Measurements from ENCODE around the gene PCSK4. TPM values are rescaled to one million over a fixed set of nuclear protein-coding genes. Genes with fewer than 3 reads are reported as not detected.
"Not testable (repeated sequence)": the region's sequence is repeated elsewhere in the genome, so short reads cannot be mapped to it uniquely, and the experiment has no call there.

PCSK4 gene
- total RNA-seq, 1 experiment from 2014 or later, result 0.96 TPM

DNA sequence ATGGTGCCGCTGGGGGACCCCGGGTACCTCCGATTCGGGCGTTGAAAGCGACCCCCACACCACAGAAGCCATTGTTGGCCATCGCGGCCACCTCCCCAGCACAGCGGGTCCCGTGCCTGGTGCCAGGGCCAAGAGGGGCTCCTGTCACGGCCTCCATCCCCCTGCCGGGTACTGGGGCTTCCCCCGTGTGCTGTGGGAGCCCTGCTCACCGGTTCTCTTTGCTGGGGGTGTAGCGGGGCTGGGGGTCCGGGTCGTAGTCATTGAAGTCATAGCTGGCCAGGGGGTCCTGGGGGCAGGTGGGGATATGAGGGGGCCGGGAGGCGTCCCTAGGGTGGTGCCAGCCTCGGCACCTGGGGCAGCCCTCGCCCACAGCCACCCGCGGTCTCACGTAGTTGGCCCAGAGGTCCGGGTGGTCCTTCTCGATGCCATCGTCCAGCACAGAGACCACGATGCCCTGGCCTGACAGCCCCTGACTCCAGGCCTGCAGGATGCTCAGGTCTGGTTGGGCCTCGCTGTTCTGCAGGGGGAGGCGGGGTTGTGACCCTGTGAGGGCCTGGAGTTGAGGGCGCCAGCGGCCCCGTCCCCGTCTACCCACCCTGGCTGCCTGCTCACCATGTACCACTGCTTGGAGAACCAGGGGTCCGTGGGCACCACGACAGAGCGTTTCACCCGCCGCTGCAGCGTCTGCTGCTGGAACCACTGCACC, 2.4 kb downstream of the PCSK4 start:
- no peak for DNase-seq (ENCODE audit: low read depth)

DNA sequence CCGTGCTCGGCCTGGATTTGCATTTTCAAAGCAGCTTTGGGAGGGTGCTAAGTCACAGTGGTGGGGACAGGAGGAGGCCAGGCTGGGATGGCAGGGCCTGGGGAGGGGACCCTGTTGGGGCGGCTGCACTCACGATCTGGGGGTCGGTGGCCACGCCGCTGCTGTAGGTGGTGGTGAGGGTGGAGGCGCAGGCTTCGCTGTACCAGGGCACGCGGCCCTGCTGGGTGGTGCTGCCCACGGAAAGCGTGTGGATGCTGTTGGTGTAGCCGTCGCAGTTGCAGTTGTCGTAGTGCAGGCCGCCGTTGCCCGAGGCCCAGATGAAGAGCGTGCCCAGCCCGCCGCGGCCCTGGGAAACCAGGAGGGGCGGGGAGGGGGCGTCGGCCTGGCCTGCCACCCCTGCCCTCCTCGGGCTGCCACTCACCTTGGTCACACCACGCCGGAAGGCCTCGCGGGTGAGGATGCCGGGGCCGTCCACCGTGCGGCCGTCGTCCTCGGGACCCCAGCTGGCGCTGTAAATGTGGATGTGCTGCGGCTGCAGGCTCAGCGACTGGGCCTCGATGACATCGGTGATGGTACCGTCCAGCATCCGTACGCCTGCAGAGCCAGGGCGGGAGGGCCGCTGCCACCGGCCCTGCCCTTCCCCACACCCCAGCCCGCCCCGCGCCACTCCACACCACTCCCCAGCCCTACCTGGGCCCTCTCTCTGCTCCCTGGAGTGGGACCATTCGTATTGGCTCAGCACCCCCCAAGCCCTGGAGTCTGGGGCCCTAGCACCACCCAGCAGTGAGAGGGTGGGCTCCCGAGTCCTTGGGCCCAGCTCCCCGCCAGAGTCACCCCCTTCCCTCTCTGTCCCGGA, 3.2 kb downstream of the PCSK4 start:
- no peak for DNase-seq (ENCODE audit: low read depth)

DNA sequence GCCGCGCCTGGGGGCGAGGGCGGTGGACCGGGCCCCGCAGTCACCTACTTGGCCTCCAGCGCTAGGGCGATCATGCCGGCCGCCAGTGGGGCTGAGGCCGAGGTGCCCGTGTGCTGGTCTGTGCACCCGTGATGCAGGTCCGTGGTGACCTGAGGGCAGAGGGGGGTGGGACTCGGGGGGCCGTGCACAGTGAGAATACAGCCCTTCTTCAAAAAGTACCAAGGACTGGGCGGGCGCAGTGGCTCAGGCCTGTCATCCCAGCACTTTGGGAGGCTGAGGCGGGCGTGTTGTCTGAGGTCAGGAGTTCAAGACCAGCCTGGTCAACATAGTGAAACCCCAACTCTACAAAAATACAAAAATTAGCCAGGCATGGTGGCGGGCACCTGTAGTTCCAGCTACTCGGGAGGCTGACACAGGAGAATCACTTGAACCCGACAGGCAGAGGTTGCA, 6.1 kb downstream of the PCSK4 start:
- DNase-seq (ENCODE audit: low read depth), result no peak

DNA sequence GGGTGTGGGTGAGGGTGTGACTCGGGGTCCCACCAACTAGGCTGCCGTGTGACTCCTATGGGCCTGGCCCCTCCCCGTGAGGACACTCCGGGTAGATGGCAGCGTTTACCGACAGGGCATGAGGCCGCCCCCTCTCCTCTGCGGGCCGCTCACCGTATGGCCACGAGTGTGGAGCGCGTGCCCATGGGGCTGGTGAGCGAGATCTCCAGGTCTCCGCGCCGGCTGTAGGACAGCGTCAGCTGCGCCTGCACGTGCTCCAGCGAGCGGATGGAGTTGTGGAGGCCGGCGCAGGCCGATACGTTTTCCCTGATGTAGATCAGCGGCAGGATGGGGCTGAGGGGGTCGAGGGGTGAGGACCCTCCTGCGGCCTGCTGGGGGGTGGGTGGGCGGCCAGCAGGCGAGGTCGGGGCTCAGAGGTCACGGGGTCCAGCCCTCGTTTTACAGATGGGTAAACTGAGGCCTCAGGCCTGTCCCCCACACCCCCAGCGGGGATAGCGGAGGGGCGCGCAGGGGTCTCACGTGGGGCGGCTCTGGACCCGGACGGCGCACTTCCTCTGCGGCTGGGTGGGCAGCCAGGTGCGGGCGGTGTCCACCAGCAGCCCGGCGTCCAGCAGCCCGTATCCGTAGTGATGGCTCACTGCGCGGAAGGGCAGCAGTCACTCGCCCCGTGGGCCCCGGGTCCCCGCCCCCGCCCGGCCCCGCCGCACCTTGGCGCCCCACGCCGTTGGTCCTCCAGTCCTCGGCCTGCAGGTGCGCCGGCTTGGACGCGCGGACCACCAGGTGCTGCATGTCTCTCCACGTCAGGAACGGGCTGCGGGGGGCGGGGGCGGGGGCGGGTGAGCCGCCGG, 6.8 kb downstream of the PCSK4 start:
- DNase-seq (ENCODE audit: low read depth), result no peak

DNA sequence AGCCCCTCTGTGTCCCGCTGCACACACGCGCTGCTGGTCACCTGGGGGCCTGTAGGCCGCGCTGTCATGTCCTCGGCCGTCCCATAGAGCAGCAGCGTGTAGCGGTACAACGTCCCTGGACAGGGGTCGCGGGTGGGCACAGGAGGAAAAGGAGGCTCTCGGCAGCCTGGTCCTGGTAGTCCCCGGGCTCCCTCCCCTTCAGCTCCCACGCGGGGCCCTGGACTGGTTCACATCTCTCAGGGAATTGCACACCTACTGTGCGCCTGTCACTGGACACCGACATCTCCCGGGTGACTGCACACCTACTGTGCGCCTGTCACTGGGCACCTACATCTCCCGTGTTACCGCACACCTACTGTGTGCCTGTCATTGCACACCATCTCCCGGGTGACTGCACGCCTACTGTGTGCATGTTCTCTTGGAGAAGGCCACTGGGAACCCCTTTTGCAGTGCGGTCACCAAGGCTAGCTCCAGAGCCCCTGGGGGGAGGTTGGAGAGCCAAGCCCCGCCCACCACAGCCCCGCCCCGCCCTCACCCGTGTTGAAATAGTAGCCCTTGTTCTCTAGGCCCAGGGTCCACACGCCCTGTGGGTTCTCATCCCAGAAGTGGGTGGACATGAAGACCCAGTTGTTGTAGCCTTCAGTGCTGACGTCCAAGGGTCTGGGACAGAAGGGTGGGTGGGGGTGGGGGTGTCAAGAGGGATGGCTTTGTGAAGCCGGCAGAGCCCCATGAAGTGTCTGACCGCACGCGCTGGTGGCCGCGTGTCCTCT, 7.6 kb downstream of the PCSK4 start:
- DNase-seq (ENCODE audit: low read depth), result no peak

DNA sequence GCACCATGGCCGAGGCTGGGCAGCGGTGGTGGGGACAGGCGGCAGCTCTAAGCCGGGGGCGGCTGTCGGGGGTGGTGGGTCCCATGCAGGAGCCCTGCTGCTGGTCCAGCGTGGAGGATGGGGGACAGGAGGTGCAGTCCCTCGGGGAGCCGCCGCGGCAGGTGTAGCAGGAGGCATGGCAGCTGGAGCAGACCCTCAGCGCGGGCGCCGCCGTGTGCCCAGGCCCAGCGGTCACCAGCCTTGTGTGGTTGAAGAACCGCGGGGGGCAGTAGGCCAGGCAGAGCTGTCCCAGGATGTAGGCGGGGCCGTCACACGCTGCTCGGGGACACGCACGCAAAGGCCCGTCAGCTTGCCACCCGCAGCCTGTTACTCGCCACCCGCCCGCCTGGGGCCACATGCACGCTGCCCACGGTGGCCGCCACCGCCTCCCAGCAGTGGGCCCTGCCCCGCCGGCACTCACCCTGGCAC, 8.2 kb downstream of the PCSK4 start:
- DNase-seq (ENCODE audit: low read depth), result no peak

DNA sequence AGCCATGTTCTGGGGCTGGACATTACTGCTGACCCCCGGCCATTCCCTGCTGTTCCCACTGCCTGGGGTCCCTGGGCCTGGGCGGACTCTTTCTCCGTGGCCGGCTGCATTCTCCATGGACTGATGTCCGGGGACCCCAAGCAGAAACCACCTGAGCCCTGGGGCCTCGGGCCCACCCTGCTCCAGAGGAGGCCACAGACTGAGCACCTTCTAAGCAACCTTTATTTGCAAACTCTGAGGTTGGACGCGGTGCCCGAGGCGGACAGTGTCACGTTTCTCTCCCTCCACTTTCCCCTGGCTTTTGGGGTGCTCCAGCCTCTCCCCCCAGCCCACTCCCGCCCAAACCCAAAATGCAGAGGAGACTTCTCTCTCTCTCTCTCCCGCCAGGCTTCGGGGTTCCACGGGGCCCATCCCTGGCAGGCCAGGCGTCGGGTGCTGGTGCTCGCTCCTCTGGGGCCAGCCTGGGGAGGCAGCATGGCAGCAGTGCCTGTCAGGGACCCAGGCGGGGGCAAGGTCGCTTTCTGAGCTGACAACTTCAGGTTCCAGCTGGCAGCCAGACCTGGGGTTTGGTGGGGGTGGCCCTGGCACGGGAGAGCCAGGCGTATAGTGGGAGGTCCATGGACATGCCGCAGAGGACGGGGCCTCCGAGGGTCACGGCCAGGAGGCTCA, 8.8 kb downstream of the PCSK4 start:
- no peak for DNase-seq (ENCODE audit: low read depth)

DNA sequence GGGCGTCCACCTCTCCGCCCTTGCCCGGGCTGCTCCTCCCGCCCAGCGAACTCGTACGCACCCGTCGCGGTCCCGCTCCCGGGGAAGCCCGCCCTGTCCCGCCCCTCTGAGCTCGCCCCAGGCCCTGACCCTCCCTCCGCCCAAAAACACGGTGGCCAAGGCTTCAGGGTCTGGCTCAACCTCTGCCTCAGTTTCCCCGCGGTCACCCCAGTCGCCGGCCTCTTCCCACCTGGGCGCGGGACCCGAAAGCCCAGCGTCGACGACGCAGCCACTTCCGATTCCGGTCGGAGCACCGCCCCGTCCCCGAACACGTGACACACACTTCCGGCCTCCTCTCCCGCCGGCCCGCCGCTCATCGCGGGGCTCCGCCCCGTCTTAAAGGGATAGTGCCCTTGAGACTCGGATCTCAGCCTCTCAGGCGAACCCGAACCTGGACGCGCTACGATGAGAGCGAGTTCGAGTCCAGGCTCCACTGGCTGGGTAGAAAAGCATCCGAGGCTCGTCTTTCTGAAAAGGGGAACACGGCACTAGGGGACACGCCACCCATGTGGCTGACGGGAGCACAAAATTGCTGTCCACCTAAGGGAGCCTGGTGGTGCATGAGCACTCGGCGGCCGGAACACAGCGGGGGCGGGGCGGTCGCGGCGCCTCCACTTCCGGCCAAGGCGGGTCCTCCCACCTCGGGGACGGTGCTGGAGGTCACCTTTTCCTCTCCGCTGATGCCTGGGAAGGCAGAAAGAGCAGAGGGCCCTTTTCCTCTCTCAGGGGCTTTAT, 11.0 kb downstream of the PCSK4 start, which contains the start of gene C19orf25:
Gene C19orf25 (minus strand): TSS at position 282 of the 774 bp plus-strand sequence. CDS start 312 bp downstream, outside the sequence.
- peak; percentile 95 for DNase-seq (ENCODE audit: low read depth)

DNA sequence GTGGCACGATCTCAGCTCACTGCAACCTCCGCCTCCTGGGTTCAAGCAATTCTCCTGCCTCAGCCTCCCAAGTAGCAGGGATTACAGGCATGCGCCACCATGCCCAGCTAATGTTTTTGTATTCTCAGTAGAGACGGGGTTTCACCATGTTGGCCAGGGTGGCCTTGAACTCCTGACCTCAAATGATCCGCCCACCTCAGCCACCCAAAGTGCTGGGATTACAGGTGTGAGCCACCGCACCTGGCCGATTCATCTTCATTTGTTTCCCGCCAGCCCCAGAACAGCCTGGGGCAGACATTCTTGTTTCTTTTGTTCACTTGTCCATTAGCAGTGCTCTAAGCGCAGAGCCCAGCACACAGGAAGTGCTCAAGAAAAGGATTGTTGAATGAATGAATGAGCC, 13.1 kb downstream of the PCSK4 start:
- not testable (repeated sequence) for DNase-seq (ENCODE audit: low read depth)

DNA sequence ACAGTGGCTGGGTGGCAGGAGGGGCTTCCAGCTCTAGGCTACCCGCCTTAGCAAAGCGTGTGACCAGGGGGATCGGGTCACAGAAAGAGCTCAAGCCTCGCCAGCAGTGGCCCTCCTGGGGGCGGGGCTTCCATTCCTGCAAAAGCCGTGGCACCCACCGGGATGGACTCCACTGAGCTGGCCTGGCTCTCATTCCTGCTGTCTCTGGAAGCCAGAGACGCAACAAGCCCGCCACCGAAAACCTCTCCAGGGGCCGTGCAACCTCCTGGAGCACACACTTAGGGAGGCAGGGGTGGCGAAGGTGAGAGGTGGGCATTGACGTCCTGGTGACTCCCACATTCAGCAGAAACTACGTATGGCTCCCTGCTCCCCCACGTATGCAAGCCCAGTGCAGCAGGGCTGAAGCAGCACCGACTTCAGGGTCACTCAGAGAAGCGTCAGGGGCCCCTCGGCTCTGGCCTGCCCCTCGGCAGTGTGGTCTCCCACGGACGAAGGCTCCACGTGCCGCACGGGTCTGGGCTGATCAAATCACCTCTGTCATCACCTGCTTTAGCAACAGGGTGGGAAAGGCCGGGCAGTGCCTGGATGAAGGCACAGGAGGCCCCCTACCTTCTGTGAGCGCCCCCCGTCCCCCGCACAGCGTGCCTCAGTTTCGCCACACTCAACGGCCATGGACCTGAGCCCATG, 14.3 kb downstream of the PCSK4 start:
- DNase-seq (ENCODE audit: low read depth), result no peak

DNA sequence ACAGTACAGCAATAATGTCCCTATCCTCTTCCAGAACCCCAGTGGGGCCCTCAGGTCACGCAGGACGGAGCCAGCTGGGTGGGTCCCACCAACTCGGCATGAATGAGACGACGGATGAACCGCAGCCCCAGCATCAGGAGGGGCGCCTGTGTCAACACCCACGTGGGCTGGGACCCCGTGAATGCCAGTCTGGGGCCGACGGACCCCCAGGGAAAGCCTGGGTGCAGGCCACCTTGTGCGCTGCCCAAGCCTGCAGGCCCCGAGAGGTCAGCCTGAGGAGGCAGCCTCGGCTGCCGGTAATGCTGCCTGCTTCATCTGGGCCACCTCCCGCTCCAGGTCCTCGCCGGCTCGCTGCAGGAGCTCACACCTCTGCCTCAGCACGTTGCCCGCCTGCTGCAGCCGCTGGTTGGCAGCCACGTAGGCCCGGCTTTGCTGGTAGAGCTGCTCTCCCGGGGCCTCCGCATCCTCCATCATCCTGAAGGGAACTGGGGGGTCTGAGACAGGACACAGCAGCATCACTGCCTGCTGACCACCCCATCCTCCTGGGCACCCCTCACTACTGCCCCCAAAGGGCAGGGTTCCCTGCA, 15.3 kb downstream of the PCSK4 start:
- DNase-seq (ENCODE audit: low read depth), result no peak

DNA sequence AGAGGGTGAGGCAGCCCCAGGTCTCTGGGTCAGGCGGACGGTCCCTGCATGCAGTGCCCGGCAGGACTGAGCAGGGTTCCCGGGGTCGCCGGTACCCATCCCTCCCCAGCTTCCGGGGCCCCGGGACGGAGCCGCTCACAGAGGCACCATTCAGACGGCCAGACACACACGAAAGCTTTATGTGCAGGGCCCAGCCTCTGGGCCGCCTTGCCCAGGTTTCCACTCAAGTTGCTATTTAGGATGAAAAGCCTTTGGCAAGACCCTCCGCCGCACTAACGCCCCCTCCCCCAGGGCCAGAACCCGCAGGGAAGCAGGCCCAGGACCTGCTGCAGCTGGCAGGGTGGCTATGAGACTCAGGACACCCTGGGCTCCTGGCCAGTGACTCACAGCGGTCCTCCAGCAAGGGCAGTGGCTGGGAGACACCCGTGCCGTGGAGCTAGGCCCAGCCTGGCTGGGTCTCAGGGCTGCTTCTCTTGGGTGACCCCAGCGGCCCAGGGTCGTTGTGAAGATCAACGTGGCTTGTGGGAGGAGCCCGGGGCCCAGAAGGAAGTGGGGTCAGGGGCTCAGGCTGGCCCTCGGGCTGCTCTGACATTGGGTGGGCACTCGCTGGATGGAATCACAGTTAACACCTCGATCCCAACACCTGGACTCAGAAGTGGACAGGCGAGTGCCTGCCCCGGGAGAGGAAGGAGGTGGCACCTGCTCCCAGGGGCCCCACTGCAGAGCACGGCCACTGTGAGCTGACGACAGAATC, 16.0 kb downstream of the PCSK4 start:
- DNase-seq (ENCODE audit: low read depth), result peak; percentile 46

DNA sequence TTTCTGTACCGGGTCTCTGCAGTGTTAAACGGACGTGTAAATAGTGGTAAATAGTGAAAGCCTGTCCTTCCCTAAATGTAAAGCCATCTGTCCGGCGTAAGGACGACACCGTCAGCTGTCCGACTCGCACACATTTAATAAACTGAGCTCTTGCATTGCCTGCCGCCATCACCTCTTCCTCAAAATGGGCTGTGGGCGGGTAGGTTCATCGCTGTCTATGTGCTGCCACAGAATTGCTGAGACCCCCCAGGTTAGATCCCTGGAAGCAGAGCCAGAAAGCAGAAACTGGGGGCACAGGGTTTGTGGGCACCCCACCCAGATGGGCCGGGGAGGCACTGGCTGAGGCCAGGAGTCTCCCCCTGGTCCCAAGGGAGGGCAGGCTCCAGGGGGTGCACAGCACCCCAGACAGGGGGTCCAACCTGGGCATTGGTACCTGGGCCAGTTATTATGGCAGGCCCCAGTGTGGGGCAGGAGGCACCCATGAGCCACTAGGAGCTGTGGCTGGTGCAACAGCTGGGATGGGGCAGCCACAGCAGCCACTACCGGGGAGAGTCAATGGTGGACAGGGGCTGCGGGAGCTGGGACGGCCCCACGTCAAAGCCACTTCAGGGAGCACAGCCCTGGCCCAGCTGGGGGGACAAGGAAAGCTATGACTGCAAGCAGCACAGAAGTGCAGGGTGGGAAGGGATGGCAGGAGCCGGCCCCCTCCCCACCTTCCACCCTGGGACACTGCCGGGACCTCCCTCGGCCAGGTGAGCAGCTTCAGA, 16.9 kb downstream of the PCSK4 start:
- no peak for DNase-seq (ENCODE audit: low read depth)

DNA sequence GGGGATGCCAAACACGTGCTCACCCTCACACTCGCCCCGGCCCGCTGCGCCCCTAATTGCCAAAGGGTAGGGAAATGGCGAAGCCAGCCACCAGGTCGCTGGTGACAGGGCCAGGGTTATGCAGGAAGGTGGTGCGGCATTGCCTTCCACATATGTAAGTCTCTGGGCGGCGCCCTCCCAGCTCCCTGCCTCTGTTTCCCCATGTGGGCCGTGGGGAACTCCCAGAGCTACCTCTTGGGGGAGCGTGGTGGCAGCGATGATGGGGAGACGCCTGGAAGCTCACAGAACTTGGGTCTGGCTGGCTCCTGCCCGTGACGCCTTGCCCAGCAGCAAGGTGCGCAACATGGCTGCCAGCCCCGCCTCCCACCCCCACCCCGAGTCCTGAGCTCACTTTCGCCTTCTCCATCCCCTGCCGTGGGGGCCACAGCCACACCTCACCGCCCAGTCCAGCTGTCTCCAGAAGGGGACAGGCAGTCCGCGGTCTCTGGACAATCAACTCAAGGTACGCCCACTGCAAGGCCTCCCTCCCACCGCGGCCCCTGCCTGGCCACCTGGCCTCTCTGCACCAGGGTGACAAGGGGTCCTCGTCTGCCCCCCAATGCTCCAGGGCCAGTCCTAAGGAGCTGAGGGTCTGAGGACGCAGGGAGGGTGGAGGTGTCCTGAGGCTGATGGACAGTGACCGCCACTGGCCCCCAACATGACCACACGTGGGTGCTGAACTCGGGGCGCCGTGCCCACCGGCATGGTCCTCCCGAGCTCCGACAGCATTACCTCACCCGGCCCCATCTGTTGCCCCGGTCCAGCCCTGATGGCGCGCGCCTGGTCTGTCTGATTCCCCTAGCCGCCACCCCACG, 17.7 kb downstream of the PCSK4 start:
- DNase-seq (ENCODE audit: low read depth), result no peak

DNA sequence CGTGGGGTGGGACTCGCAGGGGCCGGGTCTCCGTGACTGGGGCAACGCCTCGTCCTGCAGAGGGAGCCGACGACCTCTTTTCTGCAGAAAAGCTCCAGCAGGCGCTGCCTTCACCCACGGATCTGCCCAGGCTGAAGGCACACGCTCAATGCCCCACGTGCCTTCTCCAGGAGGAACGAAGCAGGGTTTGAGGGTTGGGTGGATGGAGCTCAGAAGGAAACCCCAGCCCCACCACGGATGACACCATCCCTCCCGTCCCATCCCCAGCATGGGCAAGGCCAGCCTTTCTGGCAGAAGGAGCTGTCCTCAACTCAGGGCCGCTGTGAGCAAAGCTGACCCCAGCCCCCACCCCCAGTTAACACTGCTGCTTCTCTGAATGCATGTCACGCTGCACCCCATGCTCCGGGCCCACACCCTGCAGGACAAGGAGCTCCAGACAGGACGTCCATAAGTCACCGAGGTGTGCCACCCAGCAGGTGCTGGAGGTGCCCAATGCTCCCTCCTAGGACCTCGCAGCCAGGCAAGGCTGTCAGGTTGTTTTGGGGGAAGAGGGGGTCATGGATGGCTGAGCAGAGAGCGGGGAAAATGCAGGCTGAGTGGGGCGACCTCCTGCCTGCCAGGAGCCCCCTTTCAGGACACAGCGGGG, 18.5 kb downstream of the PCSK4 start:
- no peak for DNase-seq (ENCODE audit: low read depth)

DNA sequence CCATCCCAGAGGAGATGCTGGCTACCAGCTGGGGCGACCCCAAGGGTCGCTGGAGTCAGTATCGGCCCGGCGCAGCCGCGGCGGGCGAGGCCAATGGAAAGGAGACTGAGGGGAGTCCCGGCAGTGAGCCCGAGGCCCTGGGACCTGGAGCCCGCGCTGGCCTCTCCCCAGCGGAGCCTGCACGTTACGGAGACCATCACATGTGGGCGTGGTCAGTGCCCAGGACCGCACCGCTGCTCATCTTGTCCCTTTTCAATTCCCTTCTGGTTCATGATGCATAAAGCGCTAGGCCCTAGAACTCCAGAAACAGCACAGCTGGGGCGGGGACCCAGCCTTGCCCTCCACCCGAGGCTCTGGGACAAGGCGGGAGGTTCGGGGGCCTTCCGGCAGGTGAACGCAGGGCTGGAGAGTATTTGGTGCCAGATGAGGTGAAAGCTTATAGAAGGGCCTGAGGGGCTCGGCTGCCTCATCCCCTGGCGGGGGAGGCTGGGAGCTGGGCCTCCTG, 19.1 kb downstream of the PCSK4 start:
- DNase-seq (ENCODE audit: low read depth), result no peak

All from M059J (cell line).